PC-9 (cell line): Measurements from ENCODE around the gene SLC16A12. TPM values are rescaled to one million over a fixed set of nuclear protein-coding genes. Genes with fewer than 3 reads are reported as not detected.

Experiments used
- BruUV-seq: library from RNA; stranded (reverse); fragments of 400-500 nt; replicated peaks from 2 replicates; lab custom pipeline; 2021; lab: Mats Ljungman, UMichigan
- CTCF ChIA-PET: fragments of 300-600 bp; sonication (Branson Sonifier 250); formaldehyde crosslinking; loops from one replicate; lab custom pipeline; 2022; ENCODE audit warnings: antibody characterized with exemption; lab: Charles Lee
- POLR2A ChIA-PET: fragments of 300-600 bp; sonication (Branson Sonifier 250); formaldehyde crosslinking; loops from one replicate; lab custom pipeline; 2022; ENCODE audit warnings: antibody characterized with exemption; ENCODE audit not compliant: unreplicated experiment; lab: Charles Lee
- DNase-seq, 2 experiments: peaks; one replicate each; pipeline versions ENCODE4 v3.0.0 to v3.0.0-alpha.2; 2015 to 2022; ENCODE audit warnings: mixed read lengths in 1 of 2
- H2AFZ ChIP-seq: fragments of 200-600 bp; sonication (generic); 2 replicates; pipeline ENCODE4 v1.8.1; 2017; ENCODE audit warnings: antibody characterized with exemption
- H3F3A ChIP-seq: fragments of 200-600 bp; sonication (generic); 2 replicates; pipeline ENCODE4 v1.8.1; 2017; ENCODE audit warnings: antibody characterized with exemption, mild to moderate bottlenecking, low read depth; ENCODE audit not compliant: insufficient read depth
- H3K27ac ChIP-seq: fragments of 200-600 bp; sonication (generic); 2 replicates; pipeline ENCODE4 v1.6.1; 2016; ENCODE audit warnings: mixed run types
- H3K27me3 ChIP-seq: fragments of 200-600 bp; sonication (generic); 2 replicates; pipeline ENCODE4 v1.6.1; 2016; ENCODE audit warnings: low read depth, mixed run types; ENCODE audit not compliant: insufficient read depth
- H3K36me3 ChIP-seq: fragments of 200-600 bp; sonication (generic); 2 replicates; pipeline ENCODE4 v1.6.1; 2016; ENCODE audit warnings: low read depth, mixed run types
- H3K4me1 ChIP-seq: fragments of 200-600 bp; sonication (generic); replicated peaks from 2 replicates; pipeline ENCODE4 v1.6.1; 2016; ENCODE audit warnings: mixed run types; ENCODE audit not compliant: insufficient read depth
- H3K4me2 ChIP-seq: fragments of 200-600 bp; sonication (generic); 2 replicates; pipeline ENCODE4 v1.6.1; 2017; ENCODE audit warnings: mixed run types
- H3K4me3 ChIP-seq: fragments of 200-600 bp; sonication (generic); 2 replicates; pipeline ENCODE4 v1.6.1; 2016; ENCODE audit warnings: mixed run types
- H3K79me2 ChIP-seq: fragments of 200-600 bp; sonication (generic); 2 replicates; pipeline ENCODE4 v1.6.1; 2017; ENCODE audit warnings: low read depth, mixed run types
- H3K9me2 ChIP-seq: fragments of 200-600 bp; sonication (generic); 2 replicates; pipeline ENCODE4 v1.8.1; 2017; ENCODE audit warnings: mild to moderate bottlenecking; ENCODE audit not compliant: insufficient read depth
- H3K9me3 ChIP-seq: fragments of 200-600 bp; sonication (generic); 2 replicates; pipeline ENCODE4 v1.8.1; 2016; ENCODE audit warnings: low read depth; ENCODE audit not compliant: insufficient read depth
- H4K20me1 ChIP-seq: fragments of 200-600 bp; sonication (generic); 2 replicates; pipeline ENCODE4 v1.8.1; 2017; ENCODE audit not compliant: insufficient read depth
- CTCF ChIP-seq: fragments of 200-600 bp; sonication (generic); conservative IDR thresholded peaks from 2 replicates; pipeline ENCODE4 v1.6.1; 2017; ENCODE audit warnings: mixed run types, antibody characterized with exemption, mild to moderate bottlenecking, moderate library complexity
- EZH2 ChIP-seq: fragments of 200-600 bp; sonication (generic); IDR thresholded peaks from 2 replicates; pipeline ENCODE4 v1.8.0; 2017; ENCODE audit warnings: antibody characterized with exemption, low read depth
- intact Hi-C: fragments of 100-400 bp; cut with micrococcal nuclease; formaldehyde crosslinking; loops from one replicate; pipeline ENCODE4 v1.10.0; 2022; ENCODE audit not compliant: unreplicated experiment
- total RNA-seq: library from RNA; stranded (reverse); gene quantifications from 2 replicates; pipeline ENCODE4 v1.2.3, GENCODE V29; 2021

SLC16A12 gene
- total RNA-seq, 1 experiment from 2014 or later: 0.74 TPM

DNA sequence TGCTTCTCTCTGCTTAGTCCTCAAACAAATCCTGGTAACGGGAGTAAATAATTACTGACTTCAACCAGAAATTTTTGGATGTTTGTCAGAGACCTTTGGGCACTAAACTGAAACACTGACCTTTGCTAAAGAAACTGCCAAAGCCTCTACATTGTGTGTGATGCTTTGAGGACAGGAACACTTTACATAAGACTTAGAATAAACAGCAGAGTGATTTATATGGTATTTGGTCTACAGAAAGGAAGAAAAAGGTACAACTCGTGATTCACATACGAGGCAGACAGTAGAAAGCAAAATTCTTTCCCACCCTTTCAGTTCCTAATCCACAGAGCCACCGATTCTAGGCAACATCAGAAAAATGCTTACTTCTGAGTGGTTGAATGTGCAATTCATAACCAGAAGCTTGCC, 59.8 kb downstream of the SLC16A12 start:
- Histone ChIP-seq H3K9me2 (no peaks in the 10 kb centered on the region), H3K27me3 (no peaks in the 10 kb centered on the region), H3K4me2 (no peak overlapping the region), H3F3A (no peaks in the 10 kb centered on the region), H3K27ac (no peak overlapping the region), H3K4me1 (no peaks in the 10 kb centered on the region), H3K79me2 (no peaks in the 10 kb centered on the region), H4K20me1 (no peaks in the 10 kb centered on the region), H2AFZ (no peak overlapping the region), H3K36me3 (no peaks in the 10 kb centered on the region), H3K9me3 (no peaks in the 10 kb centered on the region; the same call in 1 of the 2 replicates), H3K4me3 (no peak overlapping the region)
- intact Hi-C loops: loop anchor here (5.0 kb wide), 1 partner anchor 42 kb away; no protein-coding TSS in a partner anchor
- no peak for DNase-seq
- CTCF ChIA-PET: no interaction called here
- no TSS peak for BruUV-seq
- TF ChIP-seq EZH2 (no peak), CTCF (no peak)
- POLR2A ChIA-PET: no interaction called here

DNA sequence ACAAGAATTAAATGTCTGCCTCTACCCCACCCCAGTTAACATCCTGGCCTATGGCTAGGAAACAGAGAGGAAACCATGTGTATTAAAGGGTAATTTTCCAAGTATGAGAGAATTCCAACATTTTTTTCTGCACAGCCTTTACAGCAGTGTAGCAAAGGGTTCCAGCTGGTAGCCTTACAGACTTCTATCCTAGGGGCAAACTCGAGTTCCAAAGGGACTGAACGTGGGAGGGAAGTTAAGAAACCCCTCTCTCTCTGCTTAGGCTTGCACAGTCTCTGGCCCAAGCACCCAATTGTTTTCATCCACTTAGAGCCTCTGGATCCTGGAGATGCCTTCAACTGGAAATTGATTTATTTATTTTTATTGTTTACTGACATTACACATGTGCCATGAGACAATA, 60.3 kb downstream of the SLC16A12 start:
- H3K36me3 ChIP-seq: no peaks in the 10 kb centered on the region
- H3K27ac ChIP-seq: no peak overlapping the region
- no peak for DNase-seq
- H3K9me2 ChIP-seq: no peaks in the 10 kb centered on the region
- TF ChIP-seq EZH2: no peak
- no peak for TF ChIP-seq CTCF
- H3K4me1 ChIP-seq: no peaks in the 10 kb centered on the region
- no peak overlapping the region for H2AFZ ChIP-seq
- H4K20me1 ChIP-seq: no peaks in the 10 kb centered on the region
- CTCF ChIA-PET: no interaction called here
- BruUV-seq: no TSS peak
- POLR2A ChIA-PET: no interaction called here
- intact Hi-C loops: loop anchor here (5.0 kb wide), 1 partner anchor 42 kb away; no protein-coding TSS in a partner anchor
- no peak overlapping the region for H3K4me2 ChIP-seq
- no peak overlapping the region for H3K4me3 ChIP-seq
- no peaks in the 10 kb centered on the region; the same call in 1 of the 2 replicates for H3K9me3 ChIP-seq
- H3F3A ChIP-seq: no peaks in the 10 kb centered on the region
- no peaks in the 10 kb centered on the region for H3K79me2 ChIP-seq
- no peaks in the 10 kb centered on the region for H3K27me3 ChIP-seq

- Histone ChIP-seq H3K27me3 (no peaks in the 10 kb centered on the region), H3K9me3 (no peaks in the 10 kb centered on the region; the same call in 1 of the 2 replicates), H3K4me3 (no peak overlapping the region), H3F3A (no peaks in the 10 kb centered on the region), H3K36me3 (no peaks in the 10 kb centered on the region), H3K4me2 (no peak overlapping the region), H3K4me1 (peaks cover 6% of the 10 kb centered on the region), H4K20me1 (no peaks in the 10 kb centered on the region), H3K9me2 (no peaks in the 10 kb centered on the region), H3K27ac (no peak overlapping the region), H3K79me2 (no peaks in the 10 kb centered on the region), H2AFZ (no peak overlapping the region)
- CTCF ChIA-PET: no interaction called here
- DNase-seq: no peak
- intact Hi-C loops: no loop called here
- no TSS peak for BruUV-seq
- TF ChIP-seq EZH2 (no peak), CTCF (no peak)
- POLR2A ChIA-PET: no interaction called here
These were observed 60.9 kb downstream of the SLC16A12 start for GRCh38 chr10:89474452-89474851.
